CD14-positive monocyte (primary cell): Measurements from ENCODE around the gene PHF10. TPM values are rescaled to one million over a fixed set of nuclear protein-coding genes. Genes with fewer than 3 reads are reported as not detected.

Experiments
- DNase-seq, 3 donors: peaks; one replicate each; pipeline ENCODE4 v3.0.0-alpha.2; 2011 to 2022
- H2AFZ ChIP-seq: 2 replicates; pipeline ENCODE4 v1.6.0; 2012; ENCODE audit warnings: mild to moderate bottlenecking, low read depth, low read length, inconsistent platforms; ENCODE audit not compliant: insufficient read depth, poor library complexity, severe bottlenecking
- H3K27ac ChIP-seq, 2 donors: 1 replicate in 1 of 2; 2 replicates in 1 of 2; pipeline ENCODE4 v1.5.1; 2012 to 2013; ENCODE audit warnings: low read length in 2 of 2, control low read depth in 1 of 2, inconsistent platforms in 1 of 2, low read depth in 1 of 2, mild to moderate bottlenecking in 1 of 2
- H3K27me3 ChIP-seq, 2 donors: one replicate each; pipeline versions ENCODE4 v1.6.0 to v1.6.1; 2011 to 2013; ENCODE audit warnings: low read length in 2 of 2; ENCODE audit not compliant: control insufficient read depth in 2 of 2, insufficient read depth in 2 of 2
- H3K36me3 ChIP-seq, 2 donors: replicated peaks in 1 of 2; 1 replicate in 1 of 2; 2 replicates in 1 of 2; pipeline versions ENCODE4 v1.5.1 to v1.6.1; 2012 to 2013; ENCODE audit warnings: low read length in 2 of 2, control low read depth in 1 of 2, inconsistent platforms in 1 of 2, mild to moderate bottlenecking in 1 of 2; ENCODE audit not compliant: insufficient read depth in 2 of 2, control insufficient read depth in 1 of 2
- H3K4me1 ChIP-seq, 2 donors: 1 replicate in 1 of 2; 2 replicates in 1 of 2; pipeline versions ENCODE4 v1.5.1 to v1.6.1; 2012 to 2013; ENCODE audit warnings: low read length in 2 of 2, control low read depth in 1 of 2, inconsistent platforms in 1 of 2, mild to moderate bottlenecking in 1 of 2, moderate library complexity in 1 of 2; ENCODE audit not compliant: insufficient read depth in 2 of 2, control insufficient read depth in 1 of 2
- H3K4me2 ChIP-seq: replicated peaks from 2 replicates; pipeline ENCODE3; 2012; ENCODE audit warnings: low read length, moderate library complexity, mild to moderate bottlenecking; ENCODE audit not compliant: poor library complexity, severe bottlenecking; ENCODE audit errors: extremely low read depth
- H3K4me3 ChIP-seq, 3 experiments: fragments of 200-600 bp in 1 of 3; sonication (generic) in 1 of 3; replicated peaks in 1 of 3; 1 replicate in 2 of 3; 2 replicates in 1 of 3; pipeline ENCODE4 v1.5.1; 2011 to 2013; ENCODE audit warnings: low read length in 3 of 3, mild to moderate bottlenecking in 3 of 3, control low read depth in 2 of 3, low read depth in 2 of 3, inconsistent platforms in 1 of 3, moderate library complexity in 1 of 3
- H3K79me2 ChIP-seq: 2 replicates; pipeline ENCODE4 v1.6.0; 2012; ENCODE audit warnings: mild to moderate bottlenecking, control low read depth, inconsistent platforms, low read length, moderate library complexity; ENCODE audit not compliant: insufficient read depth
- H3K9ac ChIP-seq: 2 replicates; pipeline ENCODE4 v1.6.0; 2017; ENCODE audit warnings: low read length, mild to moderate bottlenecking; ENCODE audit not compliant: insufficient read depth, poor library complexity, severe bottlenecking
- H3K9me3 ChIP-seq, 2 donors: replicated peaks in 1 of 2; 1 replicate in 1 of 2; 2 replicates in 1 of 2; pipeline versions ENCODE4 v1.5.1 to v1.6.1; 2012 to 2013; ENCODE audit warnings: low read length in 2 of 2, control low read depth in 1 of 2; ENCODE audit not compliant: control insufficient read depth in 1 of 2, insufficient read depth in 1 of 2
- H4K20me1 ChIP-seq: 2 replicates; pipeline ENCODE4 v1.6.0; 2012; ENCODE audit warnings: mild to moderate bottlenecking, low read length, control low read depth, moderate library complexity; ENCODE audit not compliant: insufficient read depth
- H3K27ac Mint-ChIP-seq, 7 donors: one replicate each; pipeline ENCODE4 v1.8.0; 2020; ENCODE audit warnings: mild to moderate bottlenecking in 7 of 7, mixed read lengths in 7 of 7, moderate library complexity in 6 of 7, inconsistent platforms in 2 of 7
- H3K27me3 Mint-ChIP-seq, 3 donors: one replicate each; pipeline ENCODE4 v1.8.0; 2021 to 2022; ENCODE audit warnings: low read depth in 3 of 3, mild to moderate bottlenecking in 3 of 3, mixed read lengths in 3 of 3, moderate library complexity in 3 of 3, inconsistent platforms in 1 of 3
- H3K36me3 Mint-ChIP-seq, 2 donors: one replicate each; pipeline ENCODE4 v1.8.0; 2020; ENCODE audit warnings: mixed read lengths in 2 of 2, inconsistent platforms in 1 of 2, mild to moderate bottlenecking in 1 of 2
- H3K4me1 Mint-ChIP-seq: one replicate; pipeline ENCODE4 v1.8.0; 2020; ENCODE audit warnings: mild to moderate bottlenecking, mixed read lengths
- H3K4me3 Mint-ChIP-seq, 2 donors: one replicate each; pipeline ENCODE4 v1.8.0; 2020; ENCODE audit warnings: mild to moderate bottlenecking in 2 of 2, mixed read lengths in 2 of 2, moderate library complexity in 1 of 2
- H3K9me3 Mint-ChIP-seq, 7 donors: one replicate each; pipeline ENCODE4 v1.8.0; 2020 to 2022; ENCODE audit warnings: mixed read lengths in 7 of 7, mild to moderate bottlenecking in 6 of 7, moderate library complexity in 6 of 7, inconsistent platforms in 2 of 7
- WGBS: methylation state at CpG from one replicate; pipeline ENCODE4 v1.1.5; 2013; ENCODE audit warnings: missing lambda C conversion rate; ENCODE audit not compliant: insufficient coverage; 5-methylcytosine and 5-hydroxymethylcytosine counted together
- intact Hi-C, 2 donors: fragments of 100-400 bp; cut with micrococcal nuclease; formaldehyde crosslinking; loops; one replicate each; pipeline versions ENCODE4 v1.15.0 to v1.15.1; 2023
- polyA plus RNA-seq, 3 donors: library from polyadenylated mRNA; depleted of rRNA in 1 of 3; unstranded in 2 of 3; stranded (reverse) in 1 of 3; fragments of 300-500 nt in 2 of 3; fragments of >200 nt in 1 of 3; fragmentation: Illumina TruSeq in 2 of 3; gene quantifications; 1 replicate in 2 of 3; 2 replicates in 1 of 3; pipeline ENCODE4 v1.2.3, GENCODE V29; 2012 to 2021
- TF ChIP-seq, protein P1 (sequence below): fragments of 200-600 bp; IDR thresholded peaks from one replicate; pipeline ENCODE4 v1.8.0; 2022; ENCODE audit warnings: antibody characterized with exemption, mild to moderate bottlenecking

The PHF10 gene
- polyA plus RNA-seq, 3 donors = 7.3 to 31.0 (median 8.1) TPM

DNA sequence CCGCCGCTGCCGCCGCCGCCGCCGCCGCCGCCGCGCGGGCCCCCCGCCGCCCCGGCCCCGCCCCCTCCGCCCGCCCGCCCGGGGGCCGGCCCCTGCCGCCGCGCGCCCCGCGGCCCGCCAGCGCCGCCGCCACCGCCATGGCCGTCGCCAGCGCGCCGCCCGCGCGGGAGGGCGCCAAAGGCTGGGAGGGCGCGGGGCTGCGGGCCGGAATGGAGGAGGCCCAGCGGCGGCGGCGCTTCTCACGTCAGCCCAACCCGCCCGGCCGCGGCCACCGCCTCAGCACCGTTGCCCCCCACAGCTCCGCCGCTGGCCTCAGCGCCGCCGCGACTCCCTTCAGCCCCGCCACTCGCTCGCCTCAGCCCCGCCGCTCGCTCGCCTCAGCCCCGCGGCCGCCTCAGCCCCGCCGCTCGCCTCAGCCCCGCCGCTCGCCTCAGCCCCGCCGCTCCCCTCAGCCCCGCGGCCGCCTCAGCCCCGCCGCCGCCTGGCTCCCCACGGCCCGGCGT lies 258 bp downstream of the PHF10 start:
- peaks cover 36% of the 10 kb centered on the region for H3K4me1 Mint-ChIP-seq
- Histone ChIP-seq H3K27ac (no peak overlapping the region), H3K4me1 (peaks cover 27 to 42% of the 10 kb centered on the region in 2 donors), H3K79me2 (peaks cover 33% of the 10 kb centered on the region), H3K9me3 (no peaks in the 10 kb centered on the region), H4K20me1 (peaks cover 7% of the 10 kb centered on the region), H3K4me2 (peak overlapping the region; percentile 85), H3K27me3 (peaks cover 0 to 8% of the 10 kb centered on the region in 2 donors), H2AFZ (no peak overlapping the region), H3K36me3 (no peaks in the 10 kb centered on the region), H3K4me3 (peak overlapping the region in 1 of 3 experiments; percentile 51), H3K9ac (peak overlapping the region; percentile 42)
- peaks cover 5 to 11% of the 10 kb centered on the region in 2 donors for H3K36me3 Mint-ChIP-seq
- intact Hi-C loops = loop anchor here (2.0 kb wide), 1 partner anchor 21 kb away; the partner anchor contains the start of genes C6orf120 (in 2 of the 2) and WDR27 (in 2 of the 2)
- peaks cover 0 to 12% (median 5%) of the 10 kb centered on the region in 3 donors for H3K27me3 Mint-ChIP-seq
- H3K27ac Mint-ChIP-seq = peak overlapping the region in 2 of 7 donors; percentile 58 to 71
- DNase-seq = peak in 1 of 3 donors; percentile 20
- peak overlapping the region; percentile 66 to 78 for H3K4me3 Mint-ChIP-seq
- TF ChIP-seq, protein P1, sequence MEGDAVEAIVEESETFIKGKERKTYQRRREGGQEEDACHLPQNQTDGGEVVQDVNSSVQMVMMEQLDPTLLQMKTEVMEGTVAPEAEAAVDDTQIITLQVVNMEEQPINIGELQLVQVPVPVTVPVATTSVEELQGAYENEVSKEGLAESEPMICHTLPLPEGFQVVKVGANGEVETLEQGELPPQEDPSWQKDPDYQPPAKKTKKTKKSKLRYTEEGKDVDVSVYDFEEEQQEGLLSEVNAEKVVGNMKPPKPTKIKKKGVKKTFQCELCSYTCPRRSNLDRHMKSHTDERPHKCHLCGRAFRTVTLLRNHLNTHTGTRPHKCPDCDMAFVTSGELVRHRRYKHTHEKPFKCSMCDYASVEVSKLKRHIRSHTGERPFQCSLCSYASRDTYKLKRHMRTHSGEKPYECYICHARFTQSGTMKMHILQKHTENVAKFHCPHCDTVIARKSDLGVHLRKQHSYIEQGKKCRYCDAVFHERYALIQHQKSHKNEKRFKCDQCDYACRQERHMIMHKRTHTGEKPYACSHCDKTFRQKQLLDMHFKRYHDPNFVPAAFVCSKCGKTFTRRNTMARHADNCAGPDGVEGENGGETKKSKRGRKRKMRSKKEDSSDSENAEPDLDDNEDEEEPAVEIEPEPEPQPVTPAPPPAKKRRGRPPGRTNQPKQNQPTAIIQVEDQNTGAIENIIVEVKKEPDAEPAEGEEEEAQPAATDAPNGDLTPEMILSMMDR = no peak
- H3K9me3 Mint-ChIP-seq = peaks cover 0 to 2% (median 0%) of the 10 kb centered on the region in 7 donors
- WGBS = under 1% methylated on average over 89 of the region's 89 CpGs

DNA sequence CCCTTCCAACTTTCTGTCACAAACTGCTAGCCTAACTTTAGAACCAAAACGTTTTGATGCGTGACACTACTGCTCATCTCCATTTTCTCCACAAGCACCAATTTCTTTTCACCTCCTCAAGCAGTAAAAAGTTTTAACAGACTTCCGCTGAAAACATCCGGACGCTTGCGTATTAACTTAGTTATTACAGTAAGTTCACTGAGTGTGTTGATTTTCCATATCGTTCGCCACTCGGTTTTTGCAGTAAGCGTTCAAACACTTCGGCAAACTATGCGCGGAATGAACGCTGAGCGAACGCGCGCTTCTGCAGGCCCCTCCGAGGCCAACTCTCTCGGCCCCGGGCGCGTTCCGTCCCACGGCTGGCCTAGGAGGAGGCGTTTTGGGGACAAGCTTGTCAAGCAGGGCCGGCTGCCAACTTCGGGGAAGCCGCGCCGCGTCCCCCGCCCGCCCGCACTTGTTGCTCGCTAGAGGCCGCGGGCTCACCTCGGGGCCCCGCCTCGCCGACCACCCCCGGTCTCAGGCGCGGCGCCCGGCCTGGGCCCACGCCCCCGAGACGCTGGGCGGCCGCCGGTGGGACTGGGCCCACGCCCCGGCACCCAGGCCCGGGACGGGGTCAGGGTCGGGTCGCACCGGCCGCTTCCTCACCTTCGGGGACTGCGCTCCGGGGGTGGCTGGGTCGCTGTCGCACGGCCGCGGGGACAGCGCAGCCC lies 945 bp downstream of the PHF10 start:
- peak overlapping the region; percentile 29 to 77 for H3K27ac ChIP-seq
- peak overlapping the region; percentile 95 for H3K4me3 Mint-ChIP-seq
- WGBS = under 1% methylated on average over 67 of the region's 70 CpGs
- TF ChIP-seq, protein P1 = no peak
- peak; percentile 27 to 32 (median 28) for DNase-seq
- intact Hi-C loops = loop anchor here (2.0 kb wide), 1 partner anchor 21 kb away; the partner anchor contains the start of genes C6orf120 (in 2 of the 2) and WDR27 (in 2 of the 2)
- H3K4me2 ChIP-seq = peak overlapping the region; percentile 95
- no peaks in the 10 kb centered on the region for H3K9me3 ChIP-seq
- H3K36me3 Mint-ChIP-seq = peaks cover 6 to 11% of the 10 kb centered on the region in 2 donors
- peaks cover 0 to 12% (median 5%) of the 10 kb centered on the region in 3 donors for H3K27me3 Mint-ChIP-seq
- peaks cover 27 to 42% of the 10 kb centered on the region in 2 donors for H3K4me1 ChIP-seq
- H2AFZ ChIP-seq = peak overlapping the region; percentile 72
- peaks cover 7% of the 10 kb centered on the region for H4K20me1 ChIP-seq
- H3K36me3 ChIP-seq = no peaks in the 10 kb centered on the region
- peaks cover 36% of the 10 kb centered on the region for H3K4me1 Mint-ChIP-seq
- peak overlapping the region; percentile 14 to 95 (median 82) for H3K27ac Mint-ChIP-seq
- peak overlapping the region; percentile 82 for H3K9ac ChIP-seq
- H3K27me3 ChIP-seq = peaks cover 0 to 8% of the 10 kb centered on the region in 2 donors
- H3K9me3 Mint-ChIP-seq = peaks cover 0 to 2% (median 0%) of the 10 kb centered on the region in 7 donors
- peak overlapping the region; percentile 68 to 85 (median 81) for H3K4me3 ChIP-seq
- H3K79me2 ChIP-seq = peaks cover 38% of the 10 kb centered on the region
